ENCODE data around the gene PRM2.

PRM2 gene

DNA sequence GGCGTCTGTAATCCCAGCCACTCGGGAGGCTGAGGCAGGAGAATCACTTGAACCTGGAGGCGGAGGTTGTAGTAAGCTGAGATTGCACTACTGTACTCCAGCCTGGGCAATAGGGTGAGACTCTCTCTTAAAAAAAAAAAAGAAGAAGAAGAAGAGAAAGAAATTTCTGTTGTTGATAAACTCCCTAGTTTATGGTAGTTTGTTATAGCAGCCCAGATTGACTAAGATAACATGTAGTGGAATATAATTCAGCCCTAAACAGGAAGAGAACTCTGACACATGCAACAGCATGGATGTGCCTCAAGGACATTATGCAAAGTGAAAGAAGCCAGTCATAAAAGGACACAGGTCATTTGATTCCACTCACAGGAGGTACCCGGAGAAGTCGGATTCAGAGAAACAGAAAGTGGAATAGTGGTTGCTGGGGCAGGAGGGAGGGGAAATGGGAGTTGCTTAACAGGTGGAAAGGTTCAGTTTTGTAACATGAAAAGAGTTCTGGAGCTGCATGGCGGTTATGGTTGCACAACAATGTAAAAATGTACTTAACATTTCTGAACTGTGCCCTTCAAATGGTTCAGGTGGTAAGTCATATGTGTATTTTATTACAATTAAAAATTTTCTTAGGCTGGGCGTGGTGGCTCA is 30.8 kb upstream of the PRM2 start:
- TF ChIP-seq CTCF (conservative IDR thresholded peaks at IDR 0.05; ENCODE audit: low read length): no peak
- no peak overlapping the region for H3K4me3 ChIP-seq (ENCODE audit: low read length)
- no peak for DNase-seq (ENCODE audit: low read depth)

DNA sequence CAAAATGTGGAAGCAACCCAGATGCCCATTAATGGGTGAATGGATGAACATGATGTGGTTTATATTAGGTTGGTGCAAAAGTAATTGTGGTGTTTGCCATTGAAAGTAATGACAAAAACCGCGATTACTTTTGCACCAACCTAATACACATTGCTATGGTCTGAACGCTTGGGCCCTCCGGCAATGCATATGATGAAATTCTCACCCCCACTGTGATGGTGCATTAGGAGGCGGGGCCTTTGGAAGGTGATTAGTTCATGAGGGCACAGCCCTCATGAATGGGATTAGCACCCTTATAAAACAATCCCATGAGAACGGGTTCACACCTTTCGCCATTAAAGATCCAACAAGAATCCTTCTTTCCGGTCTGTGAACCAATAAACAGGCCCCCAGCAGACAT is 30.1 kb upstream of the PRM2 start:
- DNase-seq (ENCODE audit: low read depth): no peak
- no peak for TF ChIP-seq CTCF (conservative IDR thresholded peaks at IDR 0.05; ENCODE audit: low read length)
- H3K4me3 ChIP-seq (ENCODE audit: low read length): no peak overlapping the region

- H3K4me3 ChIP-seq (ENCODE audit: low read length): no peak overlapping the region
- no peak for DNase-seq (ENCODE audit: low read depth)
- no peak for TF ChIP-seq CTCF (conservative IDR thresholded peaks at IDR 0.05; ENCODE audit: low read length)
These were observed 27.3 kb upstream of the PRM2 start for GRCh38 chr16:11303405-11304138.

DNA sequence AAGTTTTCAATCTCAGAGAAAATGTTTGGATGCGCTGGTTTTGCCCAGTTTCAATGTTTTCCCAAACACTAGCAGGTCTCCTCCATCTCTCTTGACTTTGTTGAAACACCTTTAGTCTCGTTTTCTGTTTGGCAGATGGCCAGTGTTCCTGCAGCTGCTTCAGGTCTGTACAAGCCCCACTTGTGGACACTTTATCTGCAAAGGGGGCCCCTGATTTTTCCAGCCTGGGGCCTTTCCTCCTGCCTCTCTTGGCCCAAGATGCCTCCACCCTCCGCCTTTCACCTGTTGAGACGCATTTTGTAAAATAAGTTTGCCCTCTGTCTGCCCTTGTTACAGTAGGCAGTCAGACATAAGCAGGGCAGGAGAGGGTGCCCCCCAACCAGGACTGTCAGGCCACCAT is 26.7 kb upstream of the PRM2 start:
- no peak for TF ChIP-seq CTCF (conservative IDR thresholded peaks at IDR 0.05; ENCODE audit: low read length)
- no peak overlapping the region for H3K4me3 ChIP-seq (ENCODE audit: low read length)
- no peak for DNase-seq (ENCODE audit: low read depth)

DNA sequence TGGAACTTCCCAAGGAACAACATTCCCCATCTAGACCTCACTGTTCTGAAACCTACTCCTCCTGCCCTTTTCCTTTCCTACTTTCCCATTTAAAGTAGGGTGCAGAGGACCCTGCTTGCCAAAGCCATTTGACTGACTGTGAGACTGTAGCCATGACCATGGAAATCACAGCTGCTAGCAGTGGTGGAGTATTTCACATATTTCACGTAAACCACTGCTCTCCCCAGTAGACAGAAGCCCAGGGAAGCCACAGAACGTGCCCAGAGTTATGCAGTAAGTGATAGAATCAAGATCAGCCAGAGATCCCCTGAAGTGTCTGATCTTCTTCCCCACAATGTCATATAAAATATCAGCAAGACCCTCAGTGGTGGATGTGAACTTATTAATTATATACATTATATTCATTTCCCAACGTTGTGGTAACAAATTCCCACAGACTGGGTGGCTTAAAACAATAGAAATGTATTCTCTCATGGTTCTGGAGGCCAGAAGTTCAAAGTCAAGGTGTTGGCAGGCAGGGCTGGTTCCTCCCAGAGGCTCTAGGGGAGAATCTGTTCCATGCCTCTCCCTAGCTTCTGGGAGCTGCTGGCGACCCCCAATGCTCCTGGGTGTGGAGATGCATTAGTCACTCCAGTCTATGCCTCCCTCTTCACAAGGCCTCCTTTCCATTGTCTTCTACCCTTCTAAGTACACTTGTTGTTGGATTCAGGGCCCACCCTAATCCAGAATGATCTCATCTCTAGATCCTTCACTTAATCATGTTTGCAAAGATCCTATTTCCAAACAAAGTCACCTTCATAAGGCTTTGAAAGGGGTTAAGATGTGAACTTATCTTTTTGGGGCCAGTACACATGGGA is 25.6 kb upstream of the PRM2 start:
- TF ChIP-seq CTCF (conservative IDR thresholded peaks at IDR 0.05; ENCODE audit: low read length): no peak
- DNase-seq (ENCODE audit: low read depth): no peak
- H3K4me3 ChIP-seq (ENCODE audit: low read length): no peak overlapping the region

DNA sequence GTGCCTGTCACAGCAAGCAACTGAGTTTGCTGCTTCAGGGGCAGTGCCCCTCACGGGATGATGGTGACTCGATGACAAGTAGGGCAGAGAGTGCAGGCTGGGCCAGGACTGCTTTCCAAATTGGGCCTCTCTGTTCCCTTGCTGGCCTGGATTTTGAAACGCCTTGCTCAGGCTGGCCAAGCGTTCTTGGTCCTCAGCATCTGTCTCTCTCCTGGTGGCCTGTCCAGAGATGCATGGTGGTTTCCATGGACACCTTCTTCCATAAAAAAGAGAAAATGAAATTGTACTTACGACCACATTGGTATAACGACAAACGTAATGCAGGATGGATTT is 24.2 kb upstream of the PRM2 start:
- no peak for TF ChIP-seq CTCF (conservative IDR thresholded peaks at IDR 0.05; ENCODE audit: low read length)
- no peak for DNase-seq (ENCODE audit: low read depth)

More for the DNA sequence above, 24.2 kb upstream of the PRM2 start:
- no peak overlapping the region for H3K4me3 ChIP-seq (ENCODE audit: low read length)

Data from AG10803 (cell line).